Measurements from ENCODE around the gene CRAT. TPM values are rescaled to one million over a fixed set of nuclear protein-coding genes. Genes with fewer than 3 reads are reported as not detected.

CRAT gene
- total RNA-seq, 1 experiment from 2014 or later, result not detected

GRCh38 chr9:129063061-129063460, 47.5 kb downstream of the CRAT start:
- Histone ChIP-seq H3K4me2 (ENCODE audit: low read depth, low read length, poor library complexity, severe bottlenecking) (no peak overlapping the region), H3K36me3 (ENCODE audit: insufficient read depth, low read length) (peaks cover 6% of the 10 kb centered on the region; the same call in 1 of the 2 replicates)
- DNase-seq, result no peak

DNA sequence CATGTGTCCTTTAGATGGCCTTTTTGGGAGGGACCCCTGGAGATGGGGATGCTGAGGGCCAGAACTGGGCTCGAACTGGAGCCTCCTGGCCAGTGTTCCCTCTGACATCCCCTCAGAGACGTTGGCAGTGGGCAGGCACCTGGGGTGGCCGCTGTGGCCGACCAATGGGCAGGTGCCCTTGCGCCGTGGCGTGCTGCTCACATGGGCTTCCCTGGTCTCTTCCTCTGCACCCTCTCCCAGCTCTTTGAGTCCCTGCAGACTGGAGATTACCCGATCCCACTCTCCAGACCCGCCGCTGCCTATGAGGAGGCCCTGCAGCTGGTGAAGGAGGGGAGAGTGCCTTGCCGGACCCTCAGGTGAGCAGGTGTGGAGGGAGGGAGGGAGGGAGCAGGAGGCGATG, 49.6 kb downstream of the CRAT start:
- Histone ChIP-seq H3K79me2 (ENCODE audit: low read length) (no peaks in the 10 kb centered on the region), H3K4me3 (ENCODE audit: low read length) (no peak overlapping the region), H3K9me3 (ENCODE audit: low read length) (no peaks in the 10 kb centered on the region), H3K36me3 (ENCODE audit: insufficient read depth, low read length) (peaks cover 6% of the 10 kb centered on the region; the same call in 1 of the 2 replicates), H2AFZ (ENCODE audit: low read length) (no peak overlapping the region), H3K4me2 (ENCODE audit: low read depth, low read length, poor library complexity, severe bottlenecking) (no peak overlapping the region), H3K27me3 (ENCODE audit: low read length) (no peaks in the 10 kb centered on the region), H3K27ac (ENCODE audit: low read length) (no peak overlapping the region), H3K9me2 (replicated peaks; ENCODE audit: insufficient read depth, low read length) (no peaks in the 10 kb centered on the region), H3K9ac (ENCODE audit: low read length) (no peak overlapping the region), H3K4me1 (ENCODE audit: low read length) (no peaks in the 10 kb centered on the region), H4K20me1 (ENCODE audit: insufficient read depth, low read depth, low read length) (no peaks in the 10 kb centered on the region)
- DNase-seq, result no peak

More at GRCh38 chr9:129063061-129063460, 47.5 kb downstream of the CRAT start:
- H2AFZ ChIP-seq (ENCODE audit: low read length), result no peak overlapping the region
- H3K79me2 ChIP-seq (ENCODE audit: low read length), result no peaks in the 10 kb centered on the region
- no peaks in the 10 kb centered on the region for H3K9me3 ChIP-seq (ENCODE audit: low read length)
- H3K27ac ChIP-seq (ENCODE audit: low read length), result no peak overlapping the region
- H3K9me2 ChIP-seq (replicated peaks; ENCODE audit: insufficient read depth, low read length), result no peaks in the 10 kb centered on the region
- H3K9ac ChIP-seq (ENCODE audit: low read length), result no peak overlapping the region
- H3K4me3 ChIP-seq (ENCODE audit: low read length), result no peak overlapping the region
- no peaks in the 10 kb centered on the region for H3K27me3 ChIP-seq (ENCODE audit: low read length)
- H4K20me1 ChIP-seq (ENCODE audit: insufficient read depth, low read depth, low read length), result no peaks in the 10 kb centered on the region
- no peaks in the 10 kb centered on the region for H3K4me1 ChIP-seq (ENCODE audit: low read length)

DNA sequence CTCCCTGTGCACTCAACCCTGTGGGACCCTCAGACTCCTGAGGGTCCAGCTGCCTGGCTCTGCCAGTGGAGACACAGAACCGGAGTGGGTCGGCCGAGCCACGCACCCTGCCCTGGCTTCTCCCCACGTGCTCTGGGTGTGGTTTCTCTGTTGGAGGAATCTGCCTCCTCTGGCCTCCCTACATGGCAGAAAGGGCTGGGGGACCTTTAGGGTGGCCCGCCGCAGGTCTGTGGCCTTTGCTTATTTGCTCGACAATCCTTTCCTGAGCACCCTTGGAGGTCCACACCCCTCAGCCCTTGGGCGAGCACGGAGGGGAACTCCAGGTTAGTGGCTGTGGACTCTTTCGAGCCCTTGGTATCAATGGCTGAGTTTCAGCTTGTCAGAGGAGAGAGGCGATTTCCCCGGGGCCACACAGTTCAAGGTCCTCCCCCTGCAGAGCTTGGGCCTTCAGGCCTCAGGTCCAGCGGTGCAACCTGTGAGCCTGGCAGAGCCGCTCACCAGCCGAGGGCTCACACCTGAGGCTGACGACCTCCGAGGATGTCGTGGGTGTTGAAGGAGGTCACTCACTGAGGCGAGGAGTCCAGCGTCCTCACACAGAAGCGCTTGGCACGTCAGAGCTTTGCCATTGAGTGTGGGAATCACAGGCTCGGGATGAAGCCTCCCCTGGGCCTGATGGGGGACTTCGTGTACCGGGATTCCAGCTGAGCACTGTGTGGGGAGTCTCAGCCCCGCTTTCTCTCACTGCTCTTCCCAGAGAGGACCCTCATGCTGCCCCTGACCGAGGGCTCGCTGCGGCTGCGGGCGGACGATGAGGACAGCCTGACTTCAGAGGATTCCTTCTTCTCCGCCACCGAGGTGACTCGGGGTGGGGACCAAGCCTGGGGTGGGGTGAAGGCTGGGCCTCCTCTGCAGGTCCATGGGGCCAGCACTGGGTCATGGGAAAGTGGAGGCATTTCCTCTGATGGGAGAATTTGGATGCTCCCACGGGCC, 50.5 kb downstream of the CRAT start:
- DNase-seq, result no peak
- H3K27me3 ChIP-seq (ENCODE audit: low read length), result no peaks in the 10 kb centered on the region
- H3K4me3 ChIP-seq (ENCODE audit: low read length), result no peak overlapping the region
- peaks cover 6% of the 10 kb centered on the region; the same call in 1 of the 2 replicates for H3K36me3 ChIP-seq (ENCODE audit: insufficient read depth, low read length)
- H3K79me2 ChIP-seq (ENCODE audit: low read length), result no peaks in the 10 kb centered on the region
- no peak overlapping the region for H2AFZ ChIP-seq (ENCODE audit: low read length)
- H3K9ac ChIP-seq (ENCODE audit: low read length), result no peak overlapping the region
- no peak overlapping the region for H3K27ac ChIP-seq (ENCODE audit: low read length)
- H3K4me1 ChIP-seq (ENCODE audit: low read length), result no peaks in the 10 kb centered on the region
- H4K20me1 ChIP-seq (ENCODE audit: insufficient read depth, low read depth, low read length), result no peaks in the 10 kb centered on the region
- no peaks in the 10 kb centered on the region for H3K9me2 ChIP-seq (replicated peaks; ENCODE audit: insufficient read depth, low read length)
- no peak overlapping the region for H3K4me2 ChIP-seq (ENCODE audit: low read depth, low read length, poor library complexity, severe bottlenecking)
- no peaks in the 10 kb centered on the region for H3K9me3 ChIP-seq (ENCODE audit: low read length)

GRCh38 chr9:129058965-129059795, 51.4 kb downstream of the CRAT start:
- H3K27me3 ChIP-seq (ENCODE audit: low read length), result no peaks in the 10 kb centered on the region
- H3K4me1 ChIP-seq (ENCODE audit: low read length), result no peaks in the 10 kb centered on the region
- H3K9ac ChIP-seq (ENCODE audit: low read length), result no peak overlapping the region
- H3K9me3 ChIP-seq (ENCODE audit: low read length), result no peaks in the 10 kb centered on the region
- H4K20me1 ChIP-seq (ENCODE audit: insufficient read depth, low read depth, low read length), result no peaks in the 10 kb centered on the region
- H2AFZ ChIP-seq (ENCODE audit: low read length), result no peak overlapping the region
- no peak overlapping the region for H3K27ac ChIP-seq (ENCODE audit: low read length)
- H3K4me2 ChIP-seq (ENCODE audit: low read depth, low read length, poor library complexity, severe bottlenecking), result no peak overlapping the region
- no peak overlapping the region for H3K4me3 ChIP-seq (ENCODE audit: low read length)
- peaks cover 8% of the 10 kb centered on the region; the same call in 1 of the 2 replicates for H3K36me3 ChIP-seq (ENCODE audit: insufficient read depth, low read length)
- DNase-seq, result no peak
- H3K9me2 ChIP-seq (replicated peaks; ENCODE audit: insufficient read depth, low read length), result no peaks in the 10 kb centered on the region
- H3K79me2 ChIP-seq (ENCODE audit: low read length), result no peaks in the 10 kb centered on the region

DNA sequence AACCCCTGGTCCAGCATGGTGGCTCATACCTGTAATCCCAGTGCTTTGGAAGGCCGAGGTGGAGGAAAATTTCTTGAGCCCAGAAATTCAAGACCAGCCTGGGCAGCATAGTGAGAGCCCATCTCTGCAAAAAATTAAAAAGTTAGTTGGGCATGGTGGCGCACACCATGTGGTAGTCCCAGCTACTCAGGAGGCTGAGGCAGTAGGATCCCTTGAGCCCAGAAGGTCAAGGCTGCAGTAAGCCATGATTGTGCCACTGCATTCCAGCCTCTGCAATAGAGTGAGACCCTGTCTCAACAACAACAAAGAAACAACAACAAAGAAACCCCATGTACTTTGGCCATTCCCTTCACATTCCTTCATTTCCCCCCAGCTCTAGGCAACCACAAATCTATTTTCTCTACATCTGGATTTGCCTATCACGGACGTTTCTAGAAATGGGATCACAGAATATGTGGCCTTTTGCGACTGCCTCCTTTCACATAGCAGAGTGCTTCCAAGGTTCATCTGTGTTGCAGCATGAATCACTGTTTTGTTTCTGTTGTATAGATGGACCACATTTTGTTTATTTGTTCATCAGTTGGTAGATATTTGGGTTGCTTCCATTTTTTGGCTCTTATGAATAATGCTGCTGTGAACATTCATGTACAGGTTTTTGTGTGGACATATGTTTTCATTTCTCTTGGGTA, 56.3 kb downstream of the CRAT start:
- no peaks in the 10 kb centered on the region for H4K20me1 ChIP-seq (ENCODE audit: insufficient read depth, low read depth, low read length)
- H3K9ac ChIP-seq (ENCODE audit: low read length), result no peak overlapping the region
- H3K4me1 ChIP-seq (ENCODE audit: low read length), result no peaks in the 10 kb centered on the region
- no peaks in the 10 kb centered on the region for H3K9me2 ChIP-seq (replicated peaks; ENCODE audit: insufficient read depth, low read length)
- no peak overlapping the region for H3K4me2 ChIP-seq (ENCODE audit: low read depth, low read length, poor library complexity, severe bottlenecking)
- peaks cover 4% of the 10 kb centered on the region; the same call in 1 of the 2 replicates for H3K36me3 ChIP-seq (ENCODE audit: insufficient read depth, low read length)
- no peak overlapping the region for H3K4me3 ChIP-seq (ENCODE audit: low read length)
- no peaks in the 10 kb centered on the region for H3K9me3 ChIP-seq (ENCODE audit: low read length)
- DNase-seq, result no peak
- no peak overlapping the region for H2AFZ ChIP-seq (ENCODE audit: low read length)
- H3K27ac ChIP-seq (ENCODE audit: low read length), result no peak overlapping the region
- H3K27me3 ChIP-seq (ENCODE audit: low read length), result no peaks in the 10 kb centered on the region
- H3K79me2 ChIP-seq (ENCODE audit: low read length), result no peaks in the 10 kb centered on the region

DNA sequence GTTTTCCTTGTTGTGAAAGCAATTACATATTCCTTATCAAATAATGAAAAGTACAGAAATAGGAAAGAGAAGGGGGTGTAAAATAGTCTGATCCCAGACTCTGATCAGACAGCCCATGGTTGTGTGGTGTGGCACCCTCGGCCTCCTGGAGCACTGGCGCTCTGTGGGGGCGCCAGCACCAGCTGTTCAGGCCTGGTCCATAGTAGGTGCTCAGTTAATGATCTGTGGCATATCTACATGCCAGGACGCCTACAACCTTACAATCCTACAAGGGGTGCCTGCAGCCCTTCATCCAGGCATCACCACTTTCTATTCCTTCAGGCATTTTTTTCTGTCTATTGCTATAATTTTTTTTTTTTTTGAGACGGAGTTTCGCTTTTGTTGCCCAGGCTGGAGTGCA, 57.6 kb downstream of the CRAT start:
- no peak for DNase-seq
- Histone ChIP-seq H3K4me2 (ENCODE audit: low read depth, low read length, poor library complexity, severe bottlenecking) (no peak overlapping the region), H3K4me1 (ENCODE audit: low read length) (no peaks in the 10 kb centered on the region), H3K79me2 (ENCODE audit: low read length) (no peaks in the 10 kb centered on the region), H2AFZ (ENCODE audit: low read length) (no peak overlapping the region), H3K36me3 (ENCODE audit: insufficient read depth, low read length) (peaks cover 4% of the 10 kb centered on the region; the same call in 1 of the 2 replicates), H3K27me3 (ENCODE audit: low read length) (no peaks in the 10 kb centered on the region), H4K20me1 (ENCODE audit: insufficient read depth, low read depth, low read length) (no peaks in the 10 kb centered on the region), H3K4me3 (ENCODE audit: low read length) (no peak overlapping the region), H3K9me2 (replicated peaks; ENCODE audit: insufficient read depth, low read length) (no peaks in the 10 kb centered on the region), H3K9ac (ENCODE audit: low read length) (no peak overlapping the region), H3K27ac (ENCODE audit: low read length) (no peak overlapping the region), H3K9me3 (ENCODE audit: low read length) (no peaks in the 10 kb centered on the region)

GRCh38 chr9:129052592-129052991, 58.0 kb downstream of the CRAT start:
- Histone ChIP-seq H3K27ac (ENCODE audit: low read length) (no peak overlapping the region), H3K4me1 (ENCODE audit: low read length) (no peaks in the 10 kb centered on the region), H3K9me2 (replicated peaks; ENCODE audit: insufficient read depth, low read length) (no peaks in the 10 kb centered on the region), H2AFZ (ENCODE audit: low read length) (no peak overlapping the region), H3K27me3 (ENCODE audit: low read length) (no peaks in the 10 kb centered on the region), H3K4me2 (ENCODE audit: low read depth, low read length, poor library complexity, severe bottlenecking) (no peak overlapping the region), H3K79me2 (ENCODE audit: low read length) (no peaks in the 10 kb centered on the region), H3K36me3 (ENCODE audit: insufficient read depth, low read length) (peaks cover 4% of the 10 kb centered on the region; the same call in 1 of the 2 replicates), H3K9me3 (ENCODE audit: low read length) (no peaks in the 10 kb centered on the region), H4K20me1 (ENCODE audit: insufficient read depth, low read depth, low read length) (no peaks in the 10 kb centered on the region), H3K9ac (ENCODE audit: low read length) (no peak overlapping the region), H3K4me3 (ENCODE audit: low read length) (no peak overlapping the region)
- no peak for DNase-seq
